Measurements from ENCODE around the gene MSANTD3.

The MSANTD3 gene

DNA sequence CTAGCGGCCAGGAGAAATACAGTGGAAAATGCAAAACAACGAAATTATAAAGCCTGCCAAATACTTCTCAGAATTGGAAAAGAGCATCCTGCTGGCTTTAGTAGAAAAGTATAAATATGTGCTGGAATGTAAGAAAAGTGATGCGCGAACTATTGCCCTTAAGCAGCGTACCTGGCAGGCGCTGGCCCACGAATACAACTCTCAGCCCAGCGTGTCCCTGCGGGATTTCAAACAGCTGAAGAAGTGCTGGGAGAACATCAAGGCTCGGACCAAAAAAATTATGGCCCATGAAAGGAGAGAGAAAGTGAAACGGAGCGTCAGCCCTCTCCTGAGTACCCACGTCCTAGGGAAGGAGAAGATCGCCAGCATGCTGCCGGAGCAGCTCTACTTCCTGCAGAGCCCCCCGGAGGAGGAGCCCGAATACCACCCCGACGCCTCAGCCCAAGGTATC is 15.0 kb downstream of the MSANTD3 start:
- no peaks in the 10 kb centered on the region for H3K9me3 Mint-ChIP-seq

DNA sequence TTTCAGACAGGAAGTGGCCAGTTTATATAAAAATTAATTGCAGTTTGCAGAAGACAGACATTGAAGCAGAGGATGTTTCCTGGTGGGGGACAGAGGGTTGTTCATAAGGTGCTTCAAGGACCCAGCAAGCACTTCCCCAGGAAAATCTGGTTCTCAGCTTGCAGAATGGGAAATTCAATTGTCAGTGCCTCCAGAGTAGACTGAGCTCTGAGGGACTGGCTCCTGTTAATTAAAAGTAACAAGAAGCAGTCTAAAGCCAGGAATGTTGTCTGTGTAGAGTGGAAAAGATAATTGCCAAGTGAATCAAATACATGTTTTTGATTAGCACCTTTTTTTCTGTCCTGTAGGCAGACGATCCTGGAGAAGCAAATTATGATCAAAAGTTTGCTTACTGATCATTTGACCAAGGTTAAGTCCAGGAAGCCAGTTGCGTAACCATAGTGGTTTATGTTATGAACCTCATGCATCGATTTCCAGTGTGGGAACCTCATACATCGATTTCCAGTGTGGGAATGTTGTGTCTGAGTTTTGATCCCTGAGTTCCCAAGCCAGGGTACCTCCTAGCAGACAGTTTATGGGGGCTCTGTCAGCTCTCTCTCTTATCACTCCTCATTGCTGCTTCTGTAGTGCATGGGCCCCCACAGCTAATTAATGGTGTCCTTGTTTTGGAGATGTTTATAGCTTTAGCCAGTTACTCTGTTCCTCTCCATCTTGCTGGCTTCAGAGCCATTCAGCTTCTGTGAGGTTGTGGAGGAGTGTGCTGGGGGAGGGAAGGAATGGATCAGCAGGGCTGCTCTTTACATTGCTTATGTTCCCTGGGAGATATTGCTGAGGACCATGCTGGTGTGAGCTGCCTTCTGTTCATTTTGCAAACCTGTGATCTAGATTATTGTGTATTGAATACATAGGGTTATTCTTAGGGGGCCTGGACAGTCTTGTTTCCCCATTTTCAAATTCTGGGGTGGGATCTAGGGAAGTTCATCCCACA is 17.1 kb downstream of the MSANTD3 start:
- Mint-ChIP-seq H3K36me3 (ENCODE audit: low read depth) (peaks cover 50% of the 10 kb centered on the region), H3K9me3 (no peaks in the 10 kb centered on the region), H3K4me1 (ENCODE audit: low read depth) (peaks cover under 1% of the 10 kb centered on the region), H3K27me3 (no peaks in the 10 kb centered on the region), H3K27ac (no peak overlapping the region), H3K4me3 (no peak overlapping the region)
- DNase-seq, result no peak

More for the DNA sequence above, 15.0 kb downstream of the MSANTD3 start:
- DNase-seq, result no peak
- no peaks in the 10 kb centered on the region for H3K27me3 Mint-ChIP-seq
- H3K36me3 Mint-ChIP-seq (ENCODE audit: low read depth), result peaks cover 41% of the 10 kb centered on the region
- no peak overlapping the region for H3K27ac Mint-ChIP-seq
- H3K4me1 Mint-ChIP-seq (ENCODE audit: low read depth), result no peaks in the 10 kb centered on the region
- no peak overlapping the region for H3K4me3 Mint-ChIP-seq

DNA sequence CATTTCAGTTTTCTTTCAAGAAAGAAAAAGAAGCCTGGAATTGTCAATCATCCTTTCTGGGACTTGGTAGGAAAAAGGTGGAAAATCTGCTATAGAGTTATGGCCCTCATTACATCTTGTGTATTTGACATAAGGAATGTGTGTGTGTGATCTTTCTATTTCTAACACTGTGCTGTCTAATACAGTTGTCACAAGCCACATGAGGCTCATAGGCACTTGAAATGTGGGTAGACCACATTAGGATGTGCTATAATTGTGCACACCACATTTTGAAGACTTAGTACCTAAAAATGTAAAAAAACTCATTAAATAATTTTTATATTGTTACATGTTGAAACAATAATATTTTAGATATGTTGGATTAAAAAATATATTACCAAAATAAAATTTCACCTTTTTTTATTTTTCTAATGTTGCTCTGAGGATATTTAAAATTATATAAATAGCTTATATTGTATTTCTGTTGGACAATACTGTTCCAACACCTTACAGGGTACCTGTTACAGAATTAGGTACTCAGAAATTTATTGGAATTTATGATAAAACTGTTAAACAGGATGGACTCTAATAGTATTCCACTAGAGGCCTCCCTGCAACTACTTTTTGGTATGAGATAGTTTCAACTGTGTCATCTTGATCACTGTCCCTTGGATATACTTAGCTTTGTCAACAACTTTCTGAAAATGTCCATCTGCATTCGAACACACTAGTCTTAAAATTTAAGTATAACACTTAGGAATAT is 18.4 kb downstream of the MSANTD3 start:
- H3K4me1 Mint-ChIP-seq (ENCODE audit: low read depth), result peaks cover 8% of the 10 kb centered on the region
- H3K27ac Mint-ChIP-seq, result no peak overlapping the region
- H3K9me3 Mint-ChIP-seq, result no peaks in the 10 kb centered on the region
- H3K36me3 Mint-ChIP-seq (ENCODE audit: low read depth), result peaks cover 52% of the 10 kb centered on the region
- no peaks in the 10 kb centered on the region for H3K27me3 Mint-ChIP-seq
- no peak for DNase-seq
- H3K4me3 Mint-ChIP-seq, result no peak overlapping the region

- DNase-seq, result no peak
- no peaks in the 10 kb centered on the region for H3K9me3 Mint-ChIP-seq
- peaks cover 8% of the 10 kb centered on the region for H3K4me1 Mint-ChIP-seq (ENCODE audit: low read depth)
- H3K27ac Mint-ChIP-seq, result no peak overlapping the region
- H3K36me3 Mint-ChIP-seq (ENCODE audit: low read depth), result peaks cover 59% of the 10 kb centered on the region
- H3K27me3 Mint-ChIP-seq, result no peaks in the 10 kb centered on the region
- H3K4me3 Mint-ChIP-seq, result no peak overlapping the region
Observed at GRCh38 chr9:100445903-100446549, 19.1 kb downstream of the MSANTD3 start.

DNA sequence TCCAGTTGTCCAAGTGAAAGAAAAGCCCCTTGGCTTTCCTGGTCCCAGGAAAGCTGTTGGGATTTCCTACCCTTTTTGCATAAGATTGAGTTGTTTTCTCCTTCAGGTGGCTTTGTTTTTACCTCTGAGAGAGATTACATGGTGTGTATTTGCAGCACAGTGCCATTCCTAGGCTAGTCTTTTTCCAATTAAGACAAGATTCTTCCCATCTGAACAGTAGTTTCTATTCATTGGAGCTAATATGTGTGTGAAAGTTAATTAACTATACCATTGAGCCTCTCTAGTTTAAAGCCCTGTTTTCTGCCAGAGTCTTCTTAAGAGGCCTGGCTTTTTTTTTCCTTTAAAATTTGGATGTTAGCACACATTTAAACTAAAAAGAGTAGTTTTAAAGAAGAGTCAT is 20.1 kb downstream of the MSANTD3 start:
- Mint-ChIP-seq H3K36me3 (ENCODE audit: low read depth) (peaks cover 64% of the 10 kb centered on the region), H3K27ac (no peak overlapping the region), H3K27me3 (no peaks in the 10 kb centered on the region), H3K4me3 (no peak overlapping the region), H3K9me3 (no peaks in the 10 kb centered on the region), H3K4me1 (ENCODE audit: low read depth) (peaks cover 8% of the 10 kb centered on the region)
- DNase-seq, result no peak

DNA sequence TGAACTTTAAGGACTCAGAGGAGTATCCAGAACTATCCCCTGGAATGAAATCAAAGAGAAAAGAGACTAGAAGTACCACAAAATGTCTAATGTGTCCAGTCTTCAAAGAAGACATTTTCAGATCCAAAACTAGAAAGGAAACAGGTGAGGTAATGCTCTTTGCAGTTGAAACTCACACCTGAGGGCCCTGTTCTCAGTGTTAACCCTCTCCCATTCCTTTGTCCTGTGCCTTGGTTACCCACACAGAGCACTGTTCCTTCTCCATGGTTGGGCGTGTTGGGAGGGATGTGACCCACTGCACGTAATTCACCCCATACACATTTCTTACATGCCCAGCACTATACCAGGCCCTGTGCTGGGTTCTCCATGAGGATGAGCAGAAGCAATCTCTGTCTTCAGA is 21.3 kb downstream of the MSANTD3 start:
- H3K9me3 Mint-ChIP-seq, result no peaks in the 10 kb centered on the region
- no peak for DNase-seq
- H3K4me1 Mint-ChIP-seq (ENCODE audit: low read depth), result peaks cover 8% of the 10 kb centered on the region
- no peak overlapping the region for H3K4me3 Mint-ChIP-seq
- no peaks in the 10 kb centered on the region for H3K27me3 Mint-ChIP-seq
- H3K36me3 Mint-ChIP-seq (ENCODE audit: low read depth), result peaks cover 70% of the 10 kb centered on the region
- H3K27ac Mint-ChIP-seq, result peak overlapping the region; percentile 27

DNA sequence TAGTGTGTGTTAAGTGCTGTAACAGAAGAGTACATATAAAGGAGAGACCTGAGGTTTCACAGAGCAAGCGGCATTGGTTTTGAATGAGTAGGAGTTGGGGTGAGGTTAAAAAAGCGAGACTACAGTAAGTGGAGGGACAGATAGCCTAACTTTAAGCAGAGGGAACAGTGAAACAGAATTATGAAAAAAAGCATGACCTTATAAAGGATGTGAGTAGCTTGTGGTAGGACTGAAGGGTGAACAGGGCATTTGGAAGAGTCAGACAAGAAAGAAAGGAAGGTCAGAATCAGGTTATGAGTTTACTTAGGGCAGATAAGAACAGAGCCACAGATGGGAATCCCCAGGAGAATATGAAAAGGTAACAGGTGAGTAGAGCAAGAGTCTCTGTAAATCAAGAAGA is 22.5 kb downstream of the MSANTD3 start:
- no peak overlapping the region for H3K4me3 Mint-ChIP-seq
- H3K27ac Mint-ChIP-seq, result no peak overlapping the region
- H3K27me3 Mint-ChIP-seq, result no peaks in the 10 kb centered on the region
- peaks cover 69% of the 10 kb centered on the region for H3K36me3 Mint-ChIP-seq (ENCODE audit: low read depth)
- H3K9me3 Mint-ChIP-seq, result no peaks in the 10 kb centered on the region
- peaks cover 8% of the 10 kb centered on the region for H3K4me1 Mint-ChIP-seq (ENCODE audit: low read depth)
- DNase-seq, result no peak

DNA sequence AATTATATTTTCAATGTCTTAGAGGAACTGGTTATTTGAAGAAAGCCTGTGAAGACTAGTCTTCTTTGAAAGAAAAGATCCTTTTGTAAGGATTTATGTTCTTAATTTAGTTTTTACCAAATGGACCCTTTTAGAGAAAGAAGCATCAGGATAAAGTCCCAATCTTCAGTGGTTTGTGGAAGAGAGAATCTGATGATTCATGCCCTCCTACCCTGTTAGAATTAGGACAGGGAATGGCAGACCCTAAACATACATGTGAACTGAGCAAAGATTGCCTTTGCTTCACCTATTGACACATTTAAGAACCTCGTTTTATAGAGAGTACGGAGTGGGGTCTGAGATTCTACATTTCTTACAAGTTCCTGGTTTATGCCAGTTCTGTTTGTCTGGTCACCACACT is 26.0 kb downstream of the MSANTD3 start:
- H3K27ac Mint-ChIP-seq, result no peak overlapping the region
- no peak for DNase-seq
- peaks cover 8% of the 10 kb centered on the region for H3K4me1 Mint-ChIP-seq (ENCODE audit: low read depth)

GRCh38 chr9:100455470-100455869 is 28.5 kb downstream of the MSANTD3 start:
- no peaks in the 10 kb centered on the region for H3K27me3 Mint-ChIP-seq
- H3K36me3 Mint-ChIP-seq (ENCODE audit: low read depth), result peaks cover 38% of the 10 kb centered on the region
- H3K27ac Mint-ChIP-seq, result no peak overlapping the region
- H3K9me3 Mint-ChIP-seq, result no peaks in the 10 kb centered on the region
- DNase-seq, result no peak
- H3K4me3 Mint-ChIP-seq, result no peak overlapping the region
- H3K4me1 Mint-ChIP-seq (ENCODE audit: low read depth), result no peaks in the 10 kb centered on the region

More for the DNA sequence above, 26.0 kb downstream of the MSANTD3 start:
- no peaks in the 10 kb centered on the region for H3K27me3 Mint-ChIP-seq
- no peaks in the 10 kb centered on the region for H3K9me3 Mint-ChIP-seq
- no peak overlapping the region for H3K4me3 Mint-ChIP-seq
- H3K36me3 Mint-ChIP-seq (ENCODE audit: low read depth), result peaks cover 48% of the 10 kb centered on the region

GRCh38 chr9:100457517-100457916 is 30.6 kb downstream of the MSANTD3 start:
- no peak for DNase-seq
- H3K4me3 Mint-ChIP-seq, result no peak overlapping the region
- H3K27me3 Mint-ChIP-seq, result no peaks in the 10 kb centered on the region
- no peaks in the 10 kb centered on the region for H3K4me1 Mint-ChIP-seq (ENCODE audit: low read depth)
- no peak overlapping the region for H3K27ac Mint-ChIP-seq
- H3K36me3 Mint-ChIP-seq (ENCODE audit: low read depth), result peaks cover 18% of the 10 kb centered on the region
- no peaks in the 10 kb centered on the region for H3K9me3 Mint-ChIP-seq

DNA sequence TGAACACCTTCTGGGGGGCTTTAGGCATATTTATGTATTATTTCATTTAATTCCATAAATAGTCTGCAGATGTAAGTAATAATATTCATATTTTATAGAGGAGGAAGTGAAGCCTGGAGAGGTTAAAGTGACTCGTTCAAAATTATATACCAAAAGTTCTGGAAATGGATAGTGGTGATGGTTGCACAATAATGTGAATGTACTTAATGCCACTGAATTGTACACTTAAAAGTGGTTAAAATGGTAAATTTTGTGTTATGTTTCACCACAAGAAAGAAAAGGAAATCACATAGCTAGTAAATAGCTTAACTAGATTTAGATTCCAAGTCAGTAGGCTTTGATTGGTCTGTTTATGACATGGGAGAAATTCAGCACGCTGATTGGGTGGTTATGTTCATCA is 33.0 kb downstream of the MSANTD3 start:
- no peak overlapping the region for H3K4me3 Mint-ChIP-seq
- no peak for DNase-seq
- H3K27me3 Mint-ChIP-seq, result no peaks in the 10 kb centered on the region
- no peaks in the 10 kb centered on the region for H3K36me3 Mint-ChIP-seq (ENCODE audit: low read depth)
- H3K9me3 Mint-ChIP-seq, result no peaks in the 10 kb centered on the region
- no peaks in the 10 kb centered on the region for H3K4me1 Mint-ChIP-seq (ENCODE audit: low read depth)
- H3K27ac Mint-ChIP-seq, result no peak overlapping the region

- Mint-ChIP-seq H3K4me1 (ENCODE audit: low read depth) (no peaks in the 10 kb centered on the region), H3K36me3 (ENCODE audit: low read depth) (no peaks in the 10 kb centered on the region), H3K9me3 (no peaks in the 10 kb centered on the region), H3K27me3 (peaks cover 3% of the 10 kb centered on the region), H3K4me3 (no peak overlapping the region), H3K27ac (no peak overlapping the region)
- no peak for DNase-seq
Observed at GRCh38 chr9:100465274-100465673, 38.3 kb downstream of the MSANTD3 start.

DNA sequence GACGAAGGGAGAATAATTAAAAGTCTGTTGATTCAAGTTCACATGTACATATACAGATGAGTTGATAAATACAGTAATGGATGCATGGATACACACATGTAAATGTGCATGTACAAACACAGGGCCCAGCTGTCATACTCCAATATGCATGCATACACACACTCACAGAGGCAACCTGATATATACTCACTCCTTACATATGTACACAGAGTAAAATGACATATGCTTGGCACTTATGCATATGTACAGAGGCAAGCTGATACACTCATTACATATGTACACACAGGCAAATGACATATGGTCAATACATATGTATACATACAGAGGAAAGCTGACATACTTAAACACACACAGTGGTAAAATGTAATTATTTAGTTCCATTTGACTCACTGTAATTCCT is 38.8 kb downstream of the MSANTD3 start:
- H3K27ac Mint-ChIP-seq, result no peak overlapping the region
- no peaks in the 10 kb centered on the region for H3K4me1 Mint-ChIP-seq (ENCODE audit: low read depth)
- H3K4me3 Mint-ChIP-seq, result no peak overlapping the region
- DNase-seq, result no peak
- no peaks in the 10 kb centered on the region for H3K36me3 Mint-ChIP-seq (ENCODE audit: low read depth)
- peaks cover 3% of the 10 kb centered on the region for H3K27me3 Mint-ChIP-seq
- H3K9me3 Mint-ChIP-seq, result no peaks in the 10 kb centered on the region

DNA sequence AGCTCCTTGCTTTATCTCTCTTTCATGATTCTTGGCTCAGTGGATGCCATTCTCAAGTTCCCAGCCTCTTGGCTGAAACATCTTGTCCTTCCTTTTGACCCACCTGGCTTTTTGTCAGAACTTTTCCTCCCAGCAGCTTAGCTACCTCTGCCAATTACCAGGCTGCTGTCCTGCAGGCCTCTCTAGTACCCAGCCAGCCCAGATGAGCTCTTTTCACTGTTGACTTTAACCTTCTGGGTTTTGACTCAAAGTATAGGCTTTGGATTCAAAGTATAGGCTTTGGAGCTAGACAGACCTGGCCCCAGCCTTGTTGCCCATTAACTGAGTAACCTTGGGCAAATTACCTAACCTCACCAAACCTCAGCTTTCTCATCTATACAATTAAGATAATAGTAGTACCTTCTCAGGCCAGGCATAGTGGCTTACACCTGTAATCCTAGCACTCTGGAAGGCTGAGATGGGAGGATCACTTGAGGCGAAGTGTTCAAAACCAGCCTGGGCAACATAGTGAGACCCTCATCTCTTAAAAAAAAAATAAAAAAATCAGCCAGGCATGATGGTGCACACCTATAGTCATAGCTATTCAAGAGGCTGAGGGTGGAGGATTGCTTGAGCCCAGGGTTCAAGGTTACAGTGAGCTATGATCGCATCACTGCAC is 39.4 kb downstream of the MSANTD3 start:
- Mint-ChIP-seq H3K27ac (no peak overlapping the region), H3K9me3 (no peaks in the 10 kb centered on the region), H3K27me3 (peaks cover 3% of the 10 kb centered on the region), H3K4me1 (ENCODE audit: low read depth) (no peaks in the 10 kb centered on the region), H3K36me3 (ENCODE audit: low read depth) (no peaks in the 10 kb centered on the region), H3K4me3 (no peak overlapping the region)
- DNase-seq, result no peak

Data from activated T-cell treated with anti-CD3 and anti-CD28 coated beads, Interleukin-2, amount 50 U/mL, for 24 hours (primary cell).